GM18870 (cell line): ENCODE data around the gene RSAD2.
A peak's percentile ranks its signal among the peaks of the same experiment; 100 is the strongest.
"Not testable (repeated sequence)": the region's sequence is repeated elsewhere in the genome, so short reads cannot be mapped to it uniquely, and the experiment has no call there.

Source experiments
- ATAC-seq: cut with Tn5 transposase; IDR thresholded peaks from one replicate; pipeline ENCODE4 v1.9.1; 2021; ENCODE audit warnings: moderate library complexity; ENCODE audit not compliant: unreplicated experiment

RSAD2 gene, protein sequence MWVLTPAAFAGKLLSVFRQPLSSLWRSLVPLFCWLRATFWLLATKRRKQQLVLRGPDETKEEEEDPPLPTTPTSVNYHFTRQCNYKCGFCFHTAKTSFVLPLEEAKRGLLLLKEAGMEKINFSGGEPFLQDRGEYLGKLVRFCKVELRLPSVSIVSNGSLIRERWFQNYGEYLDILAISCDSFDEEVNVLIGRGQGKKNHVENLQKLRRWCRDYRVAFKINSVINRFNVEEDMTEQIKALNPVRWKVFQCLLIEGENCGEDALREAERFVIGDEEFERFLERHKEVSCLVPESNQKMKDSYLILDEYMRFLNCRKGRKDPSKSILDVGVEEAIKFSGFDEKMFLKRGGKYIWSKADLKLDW

DNA sequence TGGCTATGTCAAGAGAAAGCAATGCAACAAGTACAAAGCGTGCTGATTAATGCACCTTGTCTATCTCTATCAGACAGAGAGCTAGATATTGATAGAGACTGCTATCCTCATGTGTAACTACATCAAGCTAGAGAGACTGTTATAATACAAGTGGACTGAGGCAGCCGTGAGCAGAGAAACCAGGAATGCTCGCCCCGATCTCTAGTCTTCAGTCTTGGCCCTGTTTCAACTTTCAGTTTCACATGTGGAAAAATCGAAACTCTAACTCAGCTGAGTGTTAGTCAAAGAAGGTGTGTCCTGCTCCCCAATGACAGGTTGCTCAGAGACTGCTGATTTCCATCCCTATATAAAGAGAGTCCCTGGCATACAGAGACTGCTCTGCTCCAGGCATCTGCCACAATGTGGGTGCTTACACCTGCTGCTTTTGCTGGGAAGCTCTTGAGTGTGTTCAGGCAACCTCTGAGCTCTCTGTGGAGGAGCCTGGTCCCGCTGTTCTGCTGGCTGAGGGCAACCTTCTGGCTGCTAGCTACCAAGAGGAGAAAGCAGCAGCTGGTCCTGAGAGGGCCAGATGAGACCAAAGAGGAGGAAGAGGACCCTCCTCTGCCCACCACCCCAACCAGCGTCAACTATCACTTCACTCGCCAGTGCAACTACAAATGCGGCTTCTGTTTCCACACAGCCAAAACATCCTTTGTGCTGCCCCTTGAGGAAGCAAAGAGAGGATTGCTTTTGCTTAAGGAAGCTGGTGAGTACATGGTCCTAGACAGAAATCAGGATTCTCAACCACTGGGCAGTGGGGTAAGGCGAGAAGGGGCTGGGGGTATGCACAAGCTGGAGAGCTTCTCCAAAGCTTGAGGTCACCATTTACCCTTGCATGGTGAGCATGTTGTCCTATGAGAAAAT lies at the start of gene RSAD2:
TSS of gene RSAD2 (plus strand) at position 376 of the 903 bp plus-strand sequence. CDS start at position 400, 24 bp downstream.
- ATAC-seq, result peak; percentile 87

DNA sequence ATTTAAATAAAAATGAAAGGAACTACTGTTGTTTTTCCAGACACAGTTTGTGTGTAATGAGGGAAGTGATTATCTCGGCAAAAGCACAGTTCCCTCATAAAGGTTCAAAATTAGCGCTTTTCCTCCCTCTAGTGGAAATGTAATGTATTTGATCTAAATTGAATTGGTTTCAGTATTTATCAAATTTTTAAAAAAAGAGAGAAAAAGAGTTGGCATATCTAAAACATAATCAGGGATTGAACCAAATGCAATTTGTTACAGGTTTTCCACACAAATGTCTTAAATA lies 49.3 kb upstream of the RSAD2 start:
- no peak for ATAC-seq

DNA sequence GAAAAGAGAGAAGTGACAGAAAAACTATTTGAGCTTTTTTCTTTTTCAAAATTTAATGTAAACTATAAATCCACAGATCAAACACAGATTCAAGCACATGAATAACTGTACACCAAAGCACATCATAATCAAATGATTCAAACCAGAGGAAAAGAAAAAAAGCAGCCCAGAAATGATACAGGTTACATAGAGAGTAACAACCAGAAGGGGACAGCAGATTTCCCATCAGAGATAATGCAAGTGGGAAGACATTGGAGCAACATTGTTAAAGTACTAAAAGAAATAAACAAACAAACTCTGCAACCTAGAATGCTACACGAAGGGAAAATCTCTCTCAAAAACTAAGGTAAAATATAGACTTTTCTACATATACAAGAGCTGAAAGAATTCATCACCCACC lies 46.3 kb upstream of the RSAD2 start:
- ATAC-seq, result no peak

DNA sequence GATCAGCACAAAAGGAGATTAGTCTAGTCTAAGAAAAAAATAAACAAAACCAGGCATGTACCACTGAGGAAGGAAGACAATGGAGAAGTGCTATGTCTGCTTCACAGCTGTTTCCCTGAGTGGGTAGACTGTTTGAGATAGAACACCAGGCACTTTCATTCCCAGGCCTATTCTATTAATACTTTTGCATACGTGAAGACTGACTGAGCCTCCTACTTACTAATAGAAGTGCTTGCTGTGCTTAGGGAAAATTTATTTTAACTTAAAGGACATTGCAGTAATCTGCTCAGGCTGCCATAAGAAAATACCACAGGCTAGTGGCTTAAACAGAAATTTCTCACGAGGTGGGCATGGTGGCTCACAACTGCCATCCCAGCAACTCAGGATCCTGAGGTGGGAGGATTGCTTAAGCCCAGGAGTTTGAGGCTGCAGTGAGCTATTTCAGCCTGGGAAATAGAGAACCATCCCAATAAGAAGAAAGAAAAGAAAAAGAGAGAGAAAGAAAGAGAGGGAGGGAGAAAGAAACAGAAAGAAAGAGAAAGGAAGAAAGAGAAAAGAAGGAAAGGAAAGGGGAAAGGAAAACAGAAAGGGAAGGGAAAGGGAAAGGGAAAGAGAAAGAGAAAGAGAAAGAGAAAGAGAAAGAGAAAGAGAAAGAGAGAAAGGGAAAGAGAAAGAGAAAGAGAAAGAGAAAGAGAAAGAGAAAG lies 44.8 kb upstream of the RSAD2 start:
- no peak for ATAC-seq

DNA sequence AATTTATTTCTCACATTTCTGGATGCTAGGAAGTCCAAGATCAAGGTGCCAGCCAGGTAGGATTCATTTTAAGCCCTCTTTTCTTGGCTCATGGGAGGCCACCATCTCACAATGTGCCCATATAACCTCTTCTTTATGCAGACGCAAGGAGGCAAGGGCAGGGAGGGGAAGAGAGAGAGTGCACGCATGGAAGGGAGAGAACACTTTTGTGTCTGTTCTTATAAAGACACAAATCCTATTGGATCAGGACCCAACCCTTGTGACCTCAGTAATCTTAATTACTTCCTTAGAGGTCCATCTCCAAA lies 44.3 kb upstream of the RSAD2 start:
- no peak for ATAC-seq

DNA sequence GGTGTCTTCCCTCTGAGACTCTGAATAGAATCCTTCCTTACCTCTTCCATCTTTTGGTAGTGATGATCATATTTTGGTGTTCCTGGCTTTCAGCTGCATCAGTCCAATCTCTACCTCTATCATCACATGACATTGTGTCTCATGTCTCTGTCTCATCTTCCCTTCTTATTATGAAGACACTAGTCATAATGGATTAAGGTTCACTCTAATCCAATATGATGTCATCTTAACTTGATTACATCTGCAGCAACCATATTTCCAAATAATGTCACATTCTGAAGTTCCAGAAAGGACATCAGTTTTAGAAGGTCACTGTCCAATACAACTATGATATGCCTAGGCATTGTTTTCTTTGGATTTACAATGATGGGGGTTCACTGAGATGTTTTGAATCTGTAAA lies 43.4 kb upstream of the RSAD2 start:
- no peak for ATAC-seq

DNA sequence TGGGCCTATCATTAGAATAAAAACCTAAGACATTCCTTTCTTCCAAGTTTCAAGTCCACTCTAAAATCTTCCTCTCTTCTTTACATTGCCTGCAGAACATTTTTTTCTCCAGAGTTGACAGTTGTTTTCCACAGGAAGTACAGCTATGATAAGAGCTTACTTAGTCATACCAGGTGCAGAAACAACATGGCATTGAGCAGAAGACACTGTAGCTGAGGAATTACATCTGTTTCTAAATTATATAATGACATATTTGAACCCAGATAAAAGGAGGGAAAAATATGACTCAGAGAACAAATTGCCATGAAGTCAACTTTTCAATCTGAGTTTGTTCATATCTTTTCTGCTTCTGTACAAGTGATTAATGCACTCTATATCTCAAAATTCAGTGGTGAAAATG lies 42.1 kb upstream of the RSAD2 start:
- ATAC-seq, result no peak

DNA sequence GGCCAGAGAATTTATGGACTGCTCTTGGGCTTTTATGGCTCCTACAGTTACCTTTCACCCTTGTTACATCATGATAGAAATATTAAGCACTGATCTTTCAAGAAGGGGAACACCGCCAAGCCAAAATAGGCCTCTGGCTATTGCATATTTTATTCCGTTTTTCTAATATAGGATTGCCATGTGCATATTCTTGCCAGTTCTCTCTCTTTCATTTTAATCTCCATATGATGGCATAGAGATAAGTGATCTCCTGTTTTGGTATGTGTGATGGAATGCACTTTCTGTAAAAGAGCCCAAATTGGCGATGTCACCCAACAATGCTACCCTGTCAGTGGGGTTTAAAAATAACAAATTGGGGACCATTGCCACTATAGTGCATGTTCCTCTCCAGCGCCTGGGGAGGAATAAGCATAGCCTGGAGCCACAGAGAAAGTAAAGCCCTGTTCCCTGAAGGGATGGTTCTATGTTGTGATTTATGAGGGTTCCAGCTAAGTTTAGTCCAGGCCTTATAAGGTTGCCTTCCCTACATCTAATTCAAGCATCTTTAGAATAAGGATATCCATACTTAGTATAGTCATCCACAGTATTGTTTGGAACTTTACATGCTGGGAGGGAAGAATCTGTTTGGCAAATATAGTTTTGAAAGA lies 38.8 kb upstream of the RSAD2 start:
- ATAC-seq, result no peak

DNA sequence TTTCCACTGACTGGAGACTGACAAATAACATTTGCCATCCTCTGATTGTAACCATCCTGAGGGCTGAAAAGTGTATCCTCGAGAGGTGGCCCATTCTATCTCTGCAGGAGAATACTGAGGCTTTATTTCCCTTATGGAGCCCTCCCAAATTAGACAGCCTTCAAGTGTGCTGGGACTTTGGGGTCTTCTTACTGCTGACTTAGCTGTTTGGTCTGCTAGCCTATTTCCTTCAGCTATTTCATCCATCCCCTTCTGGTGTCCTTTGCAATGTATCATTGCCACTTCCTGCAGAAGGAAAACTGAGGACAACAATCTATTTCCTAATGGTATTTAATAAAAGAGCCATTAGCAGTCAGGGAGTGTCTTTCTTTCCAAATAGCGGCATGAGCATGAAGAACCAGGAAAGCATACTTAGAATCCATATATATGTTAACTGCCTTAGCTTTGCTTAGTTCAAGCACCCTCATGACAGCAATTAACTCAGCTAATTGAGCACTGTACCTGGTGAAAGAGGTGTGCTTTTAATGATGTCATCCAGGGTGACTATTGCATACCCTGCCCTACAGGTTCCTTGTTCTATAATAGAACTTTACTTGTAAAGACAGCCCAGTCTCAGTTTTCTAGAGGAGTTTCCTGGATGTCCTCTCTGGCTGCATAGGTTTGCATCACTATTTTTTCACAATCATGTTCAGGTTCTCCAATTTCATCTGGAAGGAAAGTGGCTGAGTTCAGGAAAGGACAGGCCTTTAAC lies 35.9 kb upstream of the RSAD2 start:
- no peak for ATAC-seq

DNA sequence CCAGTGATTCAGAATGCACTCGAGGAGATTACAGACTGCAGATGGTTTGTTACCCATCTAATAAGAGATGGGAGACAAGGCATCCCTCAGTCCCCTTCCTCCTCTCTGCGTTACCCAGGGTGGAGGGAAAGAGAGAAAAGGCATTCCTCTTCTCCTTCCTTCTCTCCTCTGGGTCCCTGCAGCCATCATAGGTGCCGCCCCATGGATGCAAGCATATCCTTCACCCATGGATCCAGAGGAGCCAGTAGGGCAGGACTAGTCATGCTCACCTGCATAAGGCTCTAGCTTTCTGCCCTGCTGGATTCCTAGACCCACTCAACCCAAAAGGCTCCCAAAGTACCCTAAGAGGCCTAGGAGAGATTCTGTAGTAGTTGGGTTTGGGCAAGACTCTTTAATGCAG lies 32.3 kb upstream of the RSAD2 start:
- ATAC-seq, result no peak

DNA sequence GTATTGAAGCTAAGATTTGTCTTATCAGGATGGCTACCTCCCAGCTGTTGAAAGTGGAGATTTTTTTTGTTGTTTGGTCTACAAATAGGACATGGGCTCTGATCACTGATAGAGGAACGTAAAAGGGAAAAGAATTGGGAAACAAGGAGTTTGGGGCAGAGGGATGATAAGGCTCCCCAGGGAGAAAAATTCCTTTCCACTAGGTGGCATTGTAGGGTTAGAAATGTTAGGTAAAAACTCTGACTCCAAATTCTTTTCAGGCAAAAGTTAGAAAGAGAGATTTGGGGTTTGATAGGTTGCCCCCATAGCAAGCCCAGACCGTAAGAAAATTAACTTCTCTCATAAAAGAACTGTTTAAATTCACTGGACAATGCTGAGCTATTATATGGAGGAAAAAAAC lies 31.7 kb upstream of the RSAD2 start:
- ATAC-seq, result no peak

DNA sequence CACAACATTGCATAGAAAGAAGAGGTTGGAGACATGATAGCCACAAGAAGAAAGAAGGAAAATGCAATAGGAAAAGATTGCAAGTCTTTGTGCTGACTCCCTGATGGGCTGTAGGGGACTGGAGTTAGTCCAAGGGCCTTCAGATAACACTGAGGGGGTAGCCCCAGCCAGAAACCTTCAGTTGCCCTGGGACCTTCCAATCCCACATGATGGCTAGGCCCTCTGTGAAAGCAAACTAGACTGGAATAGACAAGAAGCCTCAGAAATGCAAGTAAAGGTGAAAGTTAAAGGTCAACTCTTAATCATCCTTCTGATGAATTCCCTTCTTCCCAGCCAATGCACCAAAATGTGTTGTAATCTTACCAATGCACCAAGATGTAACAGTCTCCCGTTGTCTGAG lies 31.0 kb upstream of the RSAD2 start:
- no peak for ATAC-seq

DNA sequence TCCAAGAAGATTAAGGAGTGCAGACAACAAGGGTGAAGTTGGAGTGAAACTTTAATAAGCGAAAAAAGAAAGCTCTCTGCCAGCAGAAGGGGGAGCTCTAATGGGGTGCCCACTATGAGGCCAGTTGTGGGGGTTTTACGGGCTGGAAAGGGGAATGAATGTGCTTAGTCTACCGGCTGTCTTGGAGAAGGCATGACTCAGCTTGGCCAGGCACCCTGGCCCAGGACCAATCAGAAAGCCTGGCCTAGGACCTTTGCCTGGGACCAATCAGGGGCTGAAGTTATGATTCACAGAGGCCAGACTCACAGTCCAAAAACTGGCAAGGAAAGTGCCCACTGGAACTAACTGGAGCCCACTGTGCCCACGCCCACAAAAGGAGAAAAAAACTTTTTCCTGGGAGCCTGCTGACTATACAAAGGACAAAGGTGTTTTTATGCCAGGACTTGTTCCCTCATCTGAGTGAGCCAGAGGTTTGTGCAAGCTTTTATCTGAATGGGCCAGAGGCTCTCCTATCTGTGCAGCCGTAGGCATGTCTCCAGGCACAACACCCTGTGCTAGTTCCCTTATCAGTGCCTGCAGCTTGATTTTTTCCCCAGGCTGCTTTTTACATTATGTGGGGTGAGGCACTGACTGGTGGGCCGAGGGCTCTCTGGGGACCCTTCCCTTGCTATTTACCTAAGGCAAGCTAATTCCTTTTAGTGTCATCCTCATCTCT lies 30.5 kb upstream of the RSAD2 start:
- no peak for ATAC-seq

DNA sequence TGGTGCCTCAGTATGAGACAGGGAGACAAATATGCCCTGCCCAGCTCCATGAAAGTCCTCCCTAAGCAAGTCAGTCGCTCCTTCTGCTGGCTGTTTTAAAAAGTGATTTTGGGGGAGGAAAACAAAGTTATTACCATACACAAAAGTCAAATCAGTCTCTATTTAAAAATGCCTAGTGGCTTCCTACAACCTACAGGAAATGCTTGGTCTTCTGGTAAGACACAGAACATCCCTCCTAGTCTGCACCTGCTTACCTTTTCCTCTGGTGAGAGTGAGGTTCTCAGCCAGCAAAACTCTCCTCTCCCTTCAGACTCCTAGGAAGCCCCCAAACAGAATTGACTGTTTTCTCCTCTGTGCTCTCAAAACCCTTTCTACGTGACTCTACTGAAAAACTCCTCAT lies 25.4 kb upstream of the RSAD2 start:
- ATAC-seq, result no peak

DNA sequence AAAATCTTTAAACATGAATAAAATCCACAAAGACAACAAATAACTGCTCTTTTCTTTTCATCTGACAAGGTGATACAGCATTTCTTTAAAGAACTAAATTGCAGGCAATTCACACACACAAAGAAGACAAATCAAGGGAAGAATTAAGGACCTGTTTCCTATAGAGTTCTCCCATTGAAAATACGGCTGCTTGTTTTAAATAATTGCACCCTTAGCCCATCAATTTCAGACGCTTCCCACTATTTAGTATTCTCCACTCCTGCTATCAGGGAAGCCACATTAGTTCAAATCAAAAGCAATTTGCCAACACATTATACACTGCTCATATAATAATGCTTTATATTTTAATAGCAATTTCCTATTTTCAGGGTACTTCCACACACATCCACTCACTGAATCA lies 23.2 kb upstream of the RSAD2 start:
- no peak for ATAC-seq

DNA sequence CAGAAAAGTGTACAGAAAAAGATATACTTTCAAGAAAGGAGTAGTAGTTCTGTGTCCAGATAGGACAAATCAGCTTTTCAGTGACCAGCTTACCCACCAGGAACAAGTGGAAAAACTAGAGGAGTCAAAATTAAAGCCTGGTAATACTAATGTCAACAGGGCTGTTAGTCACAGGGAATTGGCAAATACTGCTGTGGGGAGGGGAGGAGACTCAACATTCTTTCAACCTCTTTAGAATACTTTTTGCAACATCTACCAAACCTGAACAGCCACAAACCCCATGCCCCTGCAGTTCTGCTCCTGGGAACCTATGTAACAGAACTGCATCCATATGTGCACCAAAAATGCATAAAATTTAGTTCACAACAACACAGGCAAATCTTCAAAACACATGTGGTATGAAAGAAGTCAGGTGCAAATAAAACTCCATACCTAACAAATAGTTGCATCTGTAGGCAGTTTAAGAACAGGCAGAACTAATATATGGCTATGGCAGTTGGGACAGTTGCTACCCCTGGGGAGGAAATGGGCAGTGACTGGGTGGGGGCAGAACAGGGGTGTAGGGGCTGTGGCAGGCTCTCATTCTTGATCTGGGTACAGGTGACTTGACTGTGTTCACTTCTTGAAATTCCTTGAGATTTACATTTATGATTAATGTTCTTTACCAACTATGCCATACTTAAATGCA lies 21.6 kb upstream of the RSAD2 start:
- no peak for ATAC-seq

DNA sequence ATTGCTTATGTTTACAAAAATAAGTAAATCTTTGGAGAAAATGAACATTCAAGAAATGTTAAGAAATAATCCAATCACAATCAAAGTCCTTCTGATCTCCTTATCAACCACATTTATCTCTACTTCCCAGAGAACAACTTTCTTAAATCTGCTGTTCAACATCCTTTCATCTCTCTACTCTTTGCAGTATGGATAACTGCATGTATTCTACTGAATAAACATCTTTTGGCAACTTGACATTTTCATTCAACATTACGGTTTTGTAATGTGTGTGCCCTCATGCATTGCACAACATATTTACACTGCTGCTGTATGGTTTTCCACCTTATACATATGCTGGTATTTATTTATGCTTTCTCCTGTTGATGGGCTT lies 21.0 kb upstream of the RSAD2 start:
- ATAC-seq, result no peak

DNA sequence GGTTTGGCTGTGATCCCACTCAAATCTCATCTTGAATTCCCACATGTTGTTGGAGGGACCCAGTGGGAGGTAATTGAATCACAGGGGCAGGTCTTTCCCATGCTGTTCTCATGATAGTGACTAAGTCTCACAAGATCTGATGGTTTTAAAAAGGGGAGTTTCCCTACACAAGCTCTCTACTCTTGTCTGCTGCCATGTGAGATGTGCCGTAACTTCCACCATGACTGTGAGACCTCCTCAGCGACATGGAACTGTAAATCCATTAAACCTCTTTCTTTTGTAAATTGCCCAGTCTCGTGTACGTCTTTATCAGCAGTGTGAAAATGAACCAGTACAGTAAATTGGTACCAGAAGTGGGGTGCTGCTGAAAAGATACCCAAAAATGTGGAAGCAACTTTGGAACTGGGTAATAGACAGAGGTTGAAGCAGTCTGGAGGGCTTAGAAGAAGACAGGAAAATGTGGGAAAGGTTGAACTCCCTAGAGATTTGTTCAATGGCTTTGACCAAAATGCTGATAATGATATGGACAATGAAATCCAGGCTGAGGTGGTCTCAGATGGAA lies 19.0 kb upstream of the RSAD2 start:
- not testable (repeated sequence) for ATAC-seq

DNA sequence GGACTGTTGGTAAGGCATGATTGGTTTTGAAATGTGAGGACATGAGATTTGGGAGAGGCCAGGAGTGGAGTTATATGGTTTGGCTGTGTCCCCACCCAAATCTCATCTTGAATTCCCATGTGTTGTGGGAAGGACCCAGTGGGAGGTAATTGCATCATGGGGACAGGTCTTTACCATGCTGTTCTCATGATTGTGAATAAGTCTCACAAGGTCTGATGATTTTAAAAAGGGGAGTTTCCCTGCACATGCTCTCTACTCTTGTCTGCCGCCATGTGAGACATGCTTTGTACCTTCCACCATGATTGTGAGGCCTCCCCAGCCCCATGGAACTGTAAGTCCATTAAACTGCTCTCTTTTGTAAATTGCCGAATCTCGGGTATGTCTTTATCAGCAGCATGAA lies 17.3 kb upstream of the RSAD2 start:
- ATAC-seq, result no peak
